Activated CD4-positive, alpha-beta T cell treated with anti-CD3 and anti-CD28 coated beads, Interleukin-2, amount 10 ng/mL, durations not matched to agents 7 days and 5 days (primary cell): ENCODE results near the gene AJAP1. TPM values are rescaled to one million over a fixed set of nuclear protein-coding genes. Genes with fewer than 3 reads are reported as not detected.

Experiments
- CTCF ChIA-PET: fragments of 350-600 bp; sonication (Branson Sonifier 250); formaldehyde crosslinking; loops from one replicate; lab custom pipeline; 2021; ENCODE audit warnings: antibody characterized with exemption; lab: Charles Lee
- POLR2A ChIA-PET: fragments of 350-600 bp; sonication (Branson Sonifier 250); formaldehyde crosslinking; loops from one replicate; lab custom pipeline; 2021; ENCODE audit warnings: antibody characterized with exemption; lab: Charles Lee
- DNase-seq: peaks from one replicate; pipeline ENCODE4 v3.0.0-alpha.2; 2020
- H3K27ac Mint-ChIP-seq: one replicate; pipeline ENCODE4 v1.8.0; 2021; ENCODE audit warnings: mild to moderate bottlenecking, moderate library complexity, mixed read lengths
- H3K27me3 Mint-ChIP-seq: one replicate; pipeline ENCODE4 v1.8.0; 2021; ENCODE audit warnings: mixed read lengths
- H3K36me3 Mint-ChIP-seq: one replicate; pipeline ENCODE4 v1.8.0; 2021; ENCODE audit warnings: low read depth, mixed read lengths
- H3K4me1 Mint-ChIP-seq: one replicate; pipeline ENCODE4 v1.8.0; 2021; ENCODE audit warnings: mixed read lengths
- H3K4me3 Mint-ChIP-seq: one replicate; pipeline ENCODE4 v1.8.0; 2021; ENCODE audit warnings: mild to moderate bottlenecking, moderate library complexity, mixed read lengths
- H3K9me3 Mint-ChIP-seq: one replicate; pipeline ENCODE4 v1.8.0; 2021; ENCODE audit warnings: mixed read lengths
- total RNA-seq, 2 experiments: library from RNA; stranded (reverse); gene quantifications; one replicate each; pipeline ENCODE4 v1.2.3, GENCODE V29; 2021

Gene AJAP1
- total RNA-seq, 2 experiments from 2014 or later = not detected

GRCh38 chr1:4694492-4694891 is 40.1 kb downstream of the AJAP1 start:
- H3K4me3 Mint-ChIP-seq = no peak overlapping the region
- ChIA-PET POLR2A (no interaction called here), CTCF (no interaction called here)
- no peaks in the 10 kb centered on the region for H3K27me3 Mint-ChIP-seq
- H3K4me1 Mint-ChIP-seq = no peaks in the 10 kb centered on the region
- H3K27ac Mint-ChIP-seq = no peak overlapping the region
- DNase-seq = no peak
- no peaks in the 10 kb centered on the region for H3K9me3 Mint-ChIP-seq
- no peaks in the 10 kb centered on the region for H3K36me3 Mint-ChIP-seq

GRCh38 chr1:4695241-4695640 is 40.8 kb downstream of the AJAP1 start:
- H3K27me3 Mint-ChIP-seq = no peaks in the 10 kb centered on the region
- H3K36me3 Mint-ChIP-seq = no peaks in the 10 kb centered on the region
- DNase-seq = no peak
- H3K4me3 Mint-ChIP-seq = no peak overlapping the region
- no peak overlapping the region for H3K27ac Mint-ChIP-seq
- no peaks in the 10 kb centered on the region for H3K4me1 Mint-ChIP-seq
- ChIA-PET POLR2A (no interaction called here), CTCF (no interaction called here)
- no peaks in the 10 kb centered on the region for H3K9me3 Mint-ChIP-seq

- no peak overlapping the region for H3K4me3 Mint-ChIP-seq
- CTCF ChIA-PET = no interaction called here
- no peak for DNase-seq
- POLR2A ChIA-PET = no interaction called here
- H3K4me1 Mint-ChIP-seq = no peaks in the 10 kb centered on the region
- no peak overlapping the region for H3K27ac Mint-ChIP-seq
- no peaks in the 10 kb centered on the region for H3K9me3 Mint-ChIP-seq
- no peaks in the 10 kb centered on the region for H3K27me3 Mint-ChIP-seq
- no peaks in the 10 kb centered on the region for H3K36me3 Mint-ChIP-seq
These were observed 41.8 kb downstream of the AJAP1 start for GRCh38 chr1:4696161-4696745.

- Mint-ChIP-seq H3K27ac (no peak overlapping the region), H3K36me3 (no peaks in the 10 kb centered on the region), H3K27me3 (no peaks in the 10 kb centered on the region), H3K9me3 (no peaks in the 10 kb centered on the region), H3K4me1 (no peaks in the 10 kb centered on the region), H3K4me3 (no peak overlapping the region)
- POLR2A ChIA-PET = no interaction called here
- no peak for DNase-seq
- CTCF ChIA-PET = no interaction called here
These were observed 42.3 kb downstream of the AJAP1 start for GRCh38 chr1:4696753-4697152.

GRCh38 chr1:4697801-4698200 is 43.4 kb downstream of the AJAP1 start:
- no peak overlapping the region for H3K4me3 Mint-ChIP-seq
- no peaks in the 10 kb centered on the region for H3K27me3 Mint-ChIP-seq
- H3K27ac Mint-ChIP-seq = no peak overlapping the region
- POLR2A ChIA-PET = no interaction called here
- no peaks in the 10 kb centered on the region for H3K4me1 Mint-ChIP-seq
- no peak for DNase-seq
- H3K36me3 Mint-ChIP-seq = no peaks in the 10 kb centered on the region
- CTCF ChIA-PET = no interaction called here
- no peaks in the 10 kb centered on the region for H3K9me3 Mint-ChIP-seq

- Mint-ChIP-seq H3K27ac (no peak overlapping the region), H3K4me1 (no peaks in the 10 kb centered on the region), H3K4me3 (no peak overlapping the region), H3K36me3 (no peaks in the 10 kb centered on the region), H3K9me3 (no peaks in the 10 kb centered on the region), H3K27me3 (no peaks in the 10 kb centered on the region)
- DNase-seq = no peak
- CTCF ChIA-PET = no interaction called here
- POLR2A ChIA-PET = no interaction called here
These were observed 44.5 kb downstream of the AJAP1 start for GRCh38 chr1:4698911-4699310.

- H3K36me3 Mint-ChIP-seq = no peaks in the 10 kb centered on the region
- H3K4me1 Mint-ChIP-seq = no peaks in the 10 kb centered on the region
- ChIA-PET CTCF (no interaction called here), POLR2A (no interaction called here)
- no peaks in the 10 kb centered on the region for H3K27me3 Mint-ChIP-seq
- no peak overlapping the region for H3K4me3 Mint-ChIP-seq
- H3K9me3 Mint-ChIP-seq = no peaks in the 10 kb centered on the region
- H3K27ac Mint-ChIP-seq = no peak overlapping the region
- no peak for DNase-seq
These were observed 45.2 kb downstream of the AJAP1 start for GRCh38 chr1:4699376-4700301.

DNA sequence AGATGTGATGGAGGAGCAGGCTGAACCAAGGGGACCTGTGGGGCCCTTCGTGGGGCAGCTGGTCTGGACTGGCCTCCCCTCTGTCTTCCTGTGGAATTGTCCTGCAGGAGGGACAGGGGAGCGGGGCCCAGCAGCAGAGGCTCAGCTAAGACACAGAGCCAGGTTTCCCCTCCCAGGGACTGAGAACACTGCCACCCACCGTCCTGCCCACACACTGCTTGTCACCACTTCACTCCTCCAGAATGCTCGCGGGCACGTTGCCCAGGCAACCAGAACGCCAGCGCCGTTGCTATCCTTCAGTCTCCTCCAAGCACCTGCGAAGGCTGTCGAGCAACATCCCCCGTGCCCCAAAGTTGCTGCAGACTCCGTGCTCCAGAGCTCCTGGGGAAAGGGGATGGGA is 46.4 kb downstream of the AJAP1 start:
- DNase-seq = no peak
- ChIA-PET POLR2A (no interaction called here), CTCF (no interaction called here)
- H3K4me3 Mint-ChIP-seq = no peak overlapping the region
- H3K27me3 Mint-ChIP-seq = no peaks in the 10 kb centered on the region
- H3K27ac Mint-ChIP-seq = no peak overlapping the region
- no peaks in the 10 kb centered on the region for H3K9me3 Mint-ChIP-seq
- no peaks in the 10 kb centered on the region for H3K4me1 Mint-ChIP-seq
- H3K36me3 Mint-ChIP-seq = no peaks in the 10 kb centered on the region

DNA sequence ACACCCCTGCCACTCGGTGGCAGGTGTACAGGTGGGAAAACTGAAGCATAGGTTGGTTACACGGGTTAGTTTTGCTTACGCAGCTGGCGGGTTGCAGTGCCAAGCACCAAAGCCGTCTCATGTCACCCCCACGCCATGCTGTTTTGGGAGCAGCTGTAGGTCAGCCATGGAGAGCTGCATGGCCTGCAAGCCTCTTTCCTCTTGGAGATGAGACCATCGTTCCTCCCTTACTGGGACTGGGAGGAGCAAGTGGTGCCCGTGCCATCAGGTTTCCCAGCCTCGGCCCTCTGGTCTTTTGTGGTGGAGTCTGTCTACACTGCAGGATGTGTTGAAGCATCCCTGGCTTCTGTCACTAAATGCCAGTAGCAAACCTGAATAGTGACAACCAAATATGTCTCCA is 46.9 kb downstream of the AJAP1 start:
- Mint-ChIP-seq H3K9me3 (no peaks in the 10 kb centered on the region), H3K27me3 (no peaks in the 10 kb centered on the region), H3K36me3 (no peaks in the 10 kb centered on the region), H3K4me1 (no peaks in the 10 kb centered on the region), H3K27ac (no peak overlapping the region), H3K4me3 (no peak overlapping the region)
- CTCF ChIA-PET = no interaction called here
- no peak for DNase-seq
- POLR2A ChIA-PET = no interaction called here

DNA sequence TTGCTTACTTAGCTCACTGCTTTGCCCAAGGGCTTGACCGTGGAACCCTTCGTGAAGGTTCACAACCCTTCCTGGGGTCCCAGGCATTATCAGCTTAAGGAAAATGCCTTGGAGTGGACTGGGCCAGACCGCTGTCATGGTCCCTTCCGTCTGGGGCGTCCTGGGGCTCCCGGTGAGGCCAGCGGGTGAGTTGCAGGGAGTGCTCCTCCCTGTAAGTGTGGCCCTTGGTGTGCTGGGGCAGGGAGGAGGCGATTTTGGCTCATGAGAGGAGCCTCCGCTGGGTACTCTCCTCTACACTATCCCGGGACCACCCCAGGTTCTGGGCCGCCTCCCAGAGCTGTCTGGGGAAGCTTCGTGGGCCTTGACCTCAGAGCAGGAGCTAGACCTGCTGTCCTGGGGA is 48.1 kb downstream of the AJAP1 start:
- POLR2A ChIA-PET = no interaction called here
- no peak overlapping the region for H3K4me3 Mint-ChIP-seq
- H3K4me1 Mint-ChIP-seq = no peaks in the 10 kb centered on the region
- no peak for DNase-seq
- no peak overlapping the region for H3K27ac Mint-ChIP-seq
- H3K27me3 Mint-ChIP-seq = no peaks in the 10 kb centered on the region
- no peaks in the 10 kb centered on the region for H3K9me3 Mint-ChIP-seq
- no peaks in the 10 kb centered on the region for H3K36me3 Mint-ChIP-seq
- CTCF ChIA-PET = no interaction called here

GRCh38 chr1:4702932-4703331 is 48.5 kb downstream of the AJAP1 start:
- Mint-ChIP-seq H3K4me1 (no peaks in the 10 kb centered on the region), H3K9me3 (no peaks in the 10 kb centered on the region), H3K27ac (no peak overlapping the region), H3K4me3 (no peak overlapping the region), H3K27me3 (no peaks in the 10 kb centered on the region), H3K36me3 (no peaks in the 10 kb centered on the region)
- CTCF ChIA-PET = no interaction called here
- POLR2A ChIA-PET = no interaction called here
- DNase-seq = no peak

DNA sequence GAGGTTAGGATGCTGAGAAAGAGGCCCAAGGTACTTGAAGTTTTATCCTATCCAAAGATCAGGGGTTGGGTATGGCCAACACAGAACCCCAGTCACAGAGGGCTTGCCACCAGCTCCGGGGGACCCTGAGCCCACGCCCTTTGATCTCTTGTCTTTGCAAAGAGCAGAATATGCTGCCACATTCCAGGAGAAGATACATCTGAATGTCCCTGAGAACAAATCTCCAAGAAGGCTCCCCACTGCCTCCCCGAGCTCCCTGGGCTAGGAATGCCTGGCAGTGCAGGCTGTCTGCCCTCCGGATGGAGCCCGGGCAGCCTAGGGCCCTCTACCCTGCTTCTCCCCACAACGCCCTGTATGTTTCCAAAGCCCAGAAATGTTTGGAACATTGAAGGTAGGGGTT is 49.2 kb downstream of the AJAP1 start:
- Mint-ChIP-seq H3K27me3 (no peaks in the 10 kb centered on the region), H3K9me3 (no peaks in the 10 kb centered on the region), H3K36me3 (no peaks in the 10 kb centered on the region), H3K4me1 (no peaks in the 10 kb centered on the region), H3K4me3 (no peak overlapping the region), H3K27ac (no peak overlapping the region)
- ChIA-PET POLR2A (no interaction called here), CTCF (no interaction called here)
- DNase-seq = no peak

DNA sequence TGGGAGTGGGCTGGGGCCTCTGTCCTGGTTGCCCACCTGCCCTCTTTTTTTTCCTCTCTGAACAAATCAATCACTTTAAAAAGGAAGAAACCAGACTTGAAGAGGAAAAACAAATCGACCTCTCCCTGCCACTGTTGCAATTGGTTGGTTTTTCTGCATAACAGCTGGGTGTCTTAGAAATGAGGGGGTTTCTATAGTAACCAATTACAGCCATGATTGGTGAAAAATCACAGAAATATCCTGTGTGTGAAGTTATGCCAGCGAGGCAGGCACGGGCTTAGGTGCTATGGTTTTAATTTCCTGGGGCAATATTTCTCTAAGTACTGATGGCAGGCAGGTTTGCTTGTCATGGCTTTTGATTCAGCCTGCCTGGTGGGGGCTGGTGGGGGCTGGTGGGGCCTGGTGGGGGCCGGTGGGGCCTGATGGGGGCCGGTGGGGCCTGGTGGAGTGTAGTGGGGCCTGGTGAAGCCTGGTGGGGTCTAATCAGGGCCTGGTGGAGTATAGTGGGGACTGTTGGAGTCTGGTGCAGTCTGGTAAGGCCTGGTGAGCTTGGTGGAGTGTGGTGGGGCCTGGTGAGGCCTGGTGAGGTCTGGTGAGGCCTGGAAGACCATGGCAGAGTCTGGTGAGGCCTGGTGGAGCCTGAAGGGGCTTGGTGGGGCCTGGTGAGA is 54.6 kb downstream of the AJAP1 start:
- peaks cover 10% of the 10 kb centered on the region for H3K27me3 Mint-ChIP-seq
- no peaks in the 10 kb centered on the region for H3K9me3 Mint-ChIP-seq

More for the DNA sequence above, 54.6 kb downstream of the AJAP1 start:
- Mint-ChIP-seq H3K4me3 (no peak overlapping the region), H3K27ac (no peak overlapping the region), H3K36me3 (no peaks in the 10 kb centered on the region), H3K4me1 (no peaks in the 10 kb centered on the region)
- POLR2A ChIA-PET = no interaction called here
- no peak for DNase-seq
- CTCF ChIA-PET = interaction anchor here (0.5 kb wide), 1 partner anchor 820 kb away, joined by 3 read pairs; no protein-coding TSS in a partner anchor
